GM19043 (cell line): ENCODE data around the gene BIRC5.

Experiments
- ATAC-seq: cut with Tn5 transposase; IDR thresholded peaks from one replicate; pipeline ENCODE4 v1.9.1; 2021; ENCODE audit warnings: low read depth; ENCODE audit not compliant: unreplicated experiment

The BIRC5 gene

GRCh38 chr17:78182504-78182903, 31.5 kb upstream of the BIRC5 start:
- no peak for ATAC-seq

GRCh38 chr17:78183916-78184315, 30.1 kb upstream of the BIRC5 start:
- no peak for ATAC-seq

GRCh38 chr17:78184351-78184750, 29.7 kb upstream of the BIRC5 start:
- no peak for ATAC-seq

- ATAC-seq: no peak
These were observed 29.2 kb upstream of the BIRC5 start for GRCh38 chr17:78184868-78185267.

GRCh38 chr17:78185981-78186691, 27.9 kb upstream of the BIRC5 start:
- ATAC-seq: no peak

GRCh38 chr17:78186692-78187595, 27.1 kb upstream of the BIRC5 start, which contains the start of the genes AFMID and TK1:
AFMID (plus strand) TSS chr17:78187362; CDS start chr17:78187371, 9 bp downstream.
TK1 (minus strand) TSS chr17:78187052; CDS start chr17:78186994, 58 bp downstream.
- ATAC-seq: peak; percentile 90

GRCh38 chr17:78196716-78197115, 17.3 kb upstream of the BIRC5 start:
- ATAC-seq: no peak

- no peak for ATAC-seq
These were observed 16.8 kb upstream of the BIRC5 start for GRCh38 chr17:78197147-78197832.

- ATAC-seq: no peak
These were observed 13.6 kb upstream of the BIRC5 start for GRCh38 chr17:78200451-78200850.

- no peak for ATAC-seq
These were observed 11.4 kb upstream of the BIRC5 start for GRCh38 chr17:78202666-78203065.

- ATAC-seq: no peak
These were observed 9.5 kb upstream of the BIRC5 start for GRCh38 chr17:78204387-78205123.

- no peak for ATAC-seq
These were observed 8.8 kb upstream of the BIRC5 start for GRCh38 chr17:78205124-78205775.

GRCh38 chr17:78206298-78206697, 7.8 kb upstream of the BIRC5 start:
- ATAC-seq: no peak

GRCh38 chr17:78208486-78208885, 5.6 kb upstream of the BIRC5 start:
- no peak for ATAC-seq

GRCh38 chr17:78210111-78210510, 3.9 kb upstream of the BIRC5 start:
- no peak for ATAC-seq

- no peak for ATAC-seq
These were observed 3.0 kb upstream of the BIRC5 start for GRCh38 chr17:78211032-78211431.

GRCh38 chr17:78214706-78215061, 631 bp downstream of the BIRC5 start:
- no peak for ATAC-seq

- no peak for ATAC-seq
These were observed 5.5 kb downstream of the BIRC5 start for GRCh38 chr17:78219396-78220150.

GRCh38 chr17:78223061-78223460, 9.0 kb downstream of the BIRC5 start:
- no peak for ATAC-seq
